Midbrain (tissue), 1 donor: ENCODE measurements around the gene ZNF410.
"Not testable (repeated sequence)": the region's sequence is repeated elsewhere in the genome, so short reads cannot be mapped to it uniquely, and the experiment has no call there.

ENCODE experiments used
- DNase-seq: peaks from one replicate; lab custom pipeline; 2025; lab: John Stamatoyannopoulos, UW

ZNF410 gene

GRCh38 chr14:73884438-73885190 is 2.0 kb upstream of the ZNF410 start:
- no peak for DNase-seq

GRCh38 chr14:73887318-73887616 is 608 bp downstream of the ZNF410 start:
- DNase-seq: no peak

GRCh38 chr14:73887694-73888459 is 1.2 kb downstream of the ZNF410 start:
- no peak for DNase-seq

GRCh38 chr14:73888460-73888725 is 1.7 kb downstream of the ZNF410 start:
- no peak for DNase-seq

GRCh38 chr14:73888971-73889370 is 2.3 kb downstream of the ZNF410 start:
- DNase-seq: no peak

- DNase-seq: no peak
Measured at GRCh38 chr14:73889376-73889775, 2.7 kb downstream of the ZNF410 start.

GRCh38 chr14:73894180-73894687 is 7.6 kb downstream of the ZNF410 start:
- DNase-seq: not testable (repeated sequence)

- peak; percentile 10 for DNase-seq
Measured at GRCh38 chr14:73895939-73896338, 9.3 kb downstream of the ZNF410 start.

- DNase-seq: no peak
Measured at GRCh38 chr14:73896521-73896920, 9.9 kb downstream of the ZNF410 start.

- no peak for DNase-seq
Measured at GRCh38 chr14:73903028-73903427, 16.4 kb downstream of the ZNF410 start.

GRCh38 chr14:73909681-73910080 is 23.0 kb downstream of the ZNF410 start:
- DNase-seq: no peak

GRCh38 chr14:73913256-73913655 is 26.6 kb downstream of the ZNF410 start:
- no peak for DNase-seq

- no peak for DNase-seq
Measured at GRCh38 chr14:73916324-73916723, 29.7 kb downstream of the ZNF410 start.

- not testable (repeated sequence) for DNase-seq
Measured at GRCh38 chr14:73919457-73919856, 32.8 kb downstream of the ZNF410 start.

GRCh38 chr14:73924337-73924736 is 37.7 kb downstream of the ZNF410 start:
- DNase-seq: no peak

- no peak for DNase-seq
Measured at GRCh38 chr14:73935666-73936065, 49.0 kb downstream of the ZNF410 start.

- no peak for DNase-seq
Measured at GRCh38 chr14:73936548-73936947, 49.9 kb downstream of the ZNF410 start.

- no peak for DNase-seq
Measured at GRCh38 chr14:73937012-73937411, 50.4 kb downstream of the ZNF410 start.

GRCh38 chr14:73942180-73942579 is 55.5 kb downstream of the ZNF410 start:
- no peak for DNase-seq

GRCh38 chr14:73943083-73943482 is 56.4 kb downstream of the ZNF410 start:
- DNase-seq: no peak

GRCh38 chr14:73944432-73945158 is 57.9 kb downstream of the ZNF410 start:
- DNase-seq: no peak

- no peak for DNase-seq
Measured at GRCh38 chr14:73945159-73945670, 58.6 kb downstream of the ZNF410 start.
